ENCODE results near the gene ATXN1L.

The ATXN1L gene

DNA sequence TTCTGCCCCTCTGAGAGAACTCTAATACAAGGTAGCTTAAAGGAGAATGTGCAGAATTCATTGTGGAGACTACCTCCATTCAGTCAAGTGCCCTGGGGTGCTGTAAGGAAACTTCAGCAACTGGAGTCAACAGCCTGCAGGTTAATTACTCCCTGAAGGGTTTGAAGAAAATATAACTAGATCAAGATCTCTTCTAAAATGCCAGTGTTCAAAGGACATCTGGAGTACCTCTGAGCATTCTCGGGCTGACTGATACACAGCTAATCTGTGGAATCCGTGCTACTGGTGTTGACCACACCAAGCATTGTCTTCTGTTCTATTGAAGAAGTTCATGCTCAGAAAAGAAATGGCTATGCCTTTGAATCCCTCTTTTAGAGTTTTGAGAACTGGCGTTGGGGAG is 11.5 kb upstream of the ATXN1L start:
- DNase-seq (ENCODE audit: low spot score), result no peak
- no peaks in the 10 kb centered on the region for H3K27me3 Mint-ChIP-seq (ENCODE audit: low read depth)
- H3K4me1 Mint-ChIP-seq (ENCODE audit: low read depth), result peaks cover 5% of the 10 kb centered on the region
- H3K36me3 Mint-ChIP-seq (ENCODE audit: low read depth), result no peaks in the 10 kb centered on the region
- no peak overlapping the region for H3K4me3 Mint-ChIP-seq
- no peaks in the 10 kb centered on the region for H3K9me3 Mint-ChIP-seq
- H3K27ac Mint-ChIP-seq, result no peak overlapping the region

DNA sequence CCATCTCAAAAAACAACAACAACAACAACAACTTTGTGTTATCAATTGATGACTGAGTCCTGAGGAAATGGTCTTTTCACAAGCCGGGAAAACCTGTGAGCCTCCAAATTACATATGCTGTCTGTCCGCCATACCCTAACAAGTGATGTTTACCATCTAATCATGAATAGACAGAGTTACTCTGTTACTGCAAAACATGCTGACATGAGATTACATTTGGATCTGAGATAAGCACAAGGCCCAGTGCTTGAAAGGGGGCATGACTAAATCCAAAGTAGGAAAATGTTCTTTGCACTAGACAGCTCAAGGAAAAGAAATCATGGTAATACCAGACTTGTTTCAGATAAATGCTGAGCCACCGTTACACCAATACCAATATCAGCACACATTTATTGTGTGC is 8.6 kb upstream of the ATXN1L start:
- peaks cover 7% of the 10 kb centered on the region for H3K4me1 Mint-ChIP-seq (ENCODE audit: low read depth)
- no peak overlapping the region for H3K27ac Mint-ChIP-seq
- no peak overlapping the region for H3K4me3 Mint-ChIP-seq
- H3K9me3 Mint-ChIP-seq, result no peaks in the 10 kb centered on the region
- DNase-seq (ENCODE audit: low spot score), result no peak
- H3K36me3 Mint-ChIP-seq (ENCODE audit: low read depth), result no peaks in the 10 kb centered on the region
- H3K27me3 Mint-ChIP-seq (ENCODE audit: low read depth), result no peaks in the 10 kb centered on the region

DNA sequence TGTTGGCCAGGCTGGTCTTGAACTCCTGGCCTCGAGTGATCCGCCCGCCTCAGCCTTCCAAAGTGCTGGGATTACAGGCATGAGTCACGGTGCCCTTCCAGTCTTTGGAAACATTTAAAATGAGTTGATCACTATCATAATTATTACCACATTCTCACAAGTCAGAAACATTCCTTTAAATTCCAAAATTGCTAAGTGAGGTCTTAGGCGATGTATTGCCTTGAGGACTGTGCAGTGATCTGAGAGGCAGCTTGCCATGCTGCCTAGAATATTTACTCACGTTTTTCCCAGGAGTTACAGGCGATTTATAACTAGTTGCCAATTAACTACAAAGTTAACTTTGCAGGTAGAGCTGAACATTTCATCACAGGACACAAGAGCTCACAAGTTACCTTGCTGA is 5.7 kb upstream of the ATXN1L start:
- H3K36me3 Mint-ChIP-seq (ENCODE audit: low read depth), result no peaks in the 10 kb centered on the region
- no peak overlapping the region for H3K4me3 Mint-ChIP-seq
- H3K9me3 Mint-ChIP-seq, result no peaks in the 10 kb centered on the region
- no peak overlapping the region for H3K27ac Mint-ChIP-seq
- peaks cover 10% of the 10 kb centered on the region for H3K4me1 Mint-ChIP-seq (ENCODE audit: low read depth)
- no peak for DNase-seq (ENCODE audit: low spot score)
- no peaks in the 10 kb centered on the region for H3K27me3 Mint-ChIP-seq (ENCODE audit: low read depth)

DNA sequence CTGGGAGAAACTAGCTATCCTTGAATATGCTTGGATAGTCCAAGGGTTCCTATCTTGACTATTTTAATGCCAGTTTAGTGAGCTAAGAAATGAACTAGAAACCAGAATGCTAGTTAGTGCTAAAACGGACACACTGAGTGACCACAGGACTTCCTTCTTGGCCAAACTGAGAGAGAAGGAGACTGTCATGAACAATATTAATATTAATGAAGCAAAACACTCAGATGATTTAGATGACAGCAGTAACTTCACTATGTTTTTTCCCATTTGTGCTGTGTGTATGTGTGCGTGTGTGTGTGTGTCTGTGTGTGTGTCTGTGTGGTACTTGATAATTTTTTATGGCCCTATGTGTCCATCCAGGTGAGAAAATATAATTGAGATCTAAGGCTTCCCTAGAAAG is 2.2 kb upstream of the ATXN1L start:
- no peak overlapping the region for H3K4me3 Mint-ChIP-seq
- no peaks in the 10 kb centered on the region for H3K27me3 Mint-ChIP-seq (ENCODE audit: low read depth)
- H3K27ac Mint-ChIP-seq, result peak overlapping the region; percentile 64
- H3K36me3 Mint-ChIP-seq (ENCODE audit: low read depth), result peaks cover 7% of the 10 kb centered on the region
- H3K9me3 Mint-ChIP-seq, result no peaks in the 10 kb centered on the region
- peaks cover 37% of the 10 kb centered on the region for H3K4me1 Mint-ChIP-seq (ENCODE audit: low read depth)
- no peak for DNase-seq (ENCODE audit: low spot score)

DNA sequence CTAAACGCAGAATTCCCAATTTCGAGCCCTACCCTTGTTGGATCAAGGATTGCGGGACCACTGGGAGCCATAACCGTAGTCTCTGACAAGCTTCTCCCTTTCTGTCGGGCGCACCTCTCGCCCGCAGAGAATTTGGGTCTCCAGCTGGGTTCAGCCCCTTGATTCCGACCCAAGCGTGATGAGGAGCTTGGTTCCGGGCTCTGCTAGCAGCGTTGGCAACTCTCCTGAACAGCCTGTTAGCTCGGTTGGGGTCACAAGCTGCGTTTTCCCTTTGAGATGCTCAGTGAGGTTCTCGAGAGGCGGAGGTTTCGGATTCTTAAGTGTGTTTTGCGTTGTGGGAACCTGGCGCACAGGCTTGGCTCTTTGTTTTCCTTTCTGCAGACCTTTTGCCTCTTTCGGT is 655 bp downstream of the ATXN1L start:
- peak; percentile 15 for DNase-seq (ENCODE audit: low spot score)
- Mint-ChIP-seq H3K27me3 (ENCODE audit: low read depth) (no peaks in the 10 kb centered on the region), H3K27ac (peak overlapping the region; percentile 89), H3K4me3 (peak overlapping the region; percentile 94), H3K9me3 (no peaks in the 10 kb centered on the region), H3K4me1 (ENCODE audit: low read depth) (peaks cover 38% of the 10 kb centered on the region), H3K36me3 (ENCODE audit: low read depth) (peaks cover 20% of the 10 kb centered on the region)

DNA sequence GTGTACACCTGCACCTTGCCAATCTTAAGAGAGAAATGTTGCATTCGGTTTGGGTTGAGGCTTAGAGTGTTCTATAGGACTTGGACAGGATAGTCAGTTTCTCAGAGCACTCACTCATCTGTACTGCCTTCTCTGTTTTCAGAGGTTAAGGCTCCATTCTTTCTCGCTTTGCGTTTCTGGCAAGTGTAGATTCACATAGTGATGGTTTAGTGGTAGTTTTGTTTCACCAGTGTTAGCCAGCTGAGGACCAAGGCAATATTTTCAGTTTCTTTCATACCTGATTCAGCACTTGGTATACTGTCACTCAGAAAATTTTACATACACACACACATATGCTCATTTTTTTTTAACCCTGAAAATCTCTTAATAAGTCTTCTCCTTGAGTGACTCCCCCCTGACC is 1.3 kb downstream of the ATXN1L start:
- DNase-seq (ENCODE audit: low spot score), result no peak
- Mint-ChIP-seq H3K9me3 (no peaks in the 10 kb centered on the region), H3K4me1 (ENCODE audit: low read depth) (peaks cover 38% of the 10 kb centered on the region), H3K27me3 (ENCODE audit: low read depth) (no peaks in the 10 kb centered on the region), H3K36me3 (ENCODE audit: low read depth) (peaks cover 25% of the 10 kb centered on the region), H3K4me3 (peak overlapping the region; percentile 94), H3K27ac (peak overlapping the region; percentile 89)

DNA sequence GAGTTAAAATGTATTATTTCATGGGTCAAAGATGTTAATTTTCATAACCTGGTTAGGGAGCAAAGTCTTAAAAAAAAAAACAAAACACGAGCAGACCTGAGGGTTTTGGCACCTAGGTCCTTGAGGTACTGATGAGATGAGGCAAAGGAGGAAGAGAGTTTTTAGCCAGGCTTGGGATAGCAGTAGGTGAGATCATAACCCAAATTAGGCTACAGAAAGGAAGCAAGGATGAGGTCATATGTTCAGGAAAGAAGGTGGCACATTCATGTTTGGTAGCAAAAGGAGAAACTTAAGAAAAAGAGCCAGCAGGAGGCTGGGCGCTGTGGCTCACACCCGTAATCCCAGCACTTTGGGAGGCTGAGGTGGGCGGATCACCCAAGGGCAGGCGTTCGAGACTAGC is 2.8 kb downstream of the ATXN1L start:
- Mint-ChIP-seq H3K4me3 (no peak overlapping the region), H3K36me3 (ENCODE audit: low read depth) (peaks cover 27% of the 10 kb centered on the region), H3K27ac (no peak overlapping the region), H3K9me3 (no peaks in the 10 kb centered on the region), H3K4me1 (ENCODE audit: low read depth) (peaks cover 41% of the 10 kb centered on the region), H3K27me3 (ENCODE audit: low read depth) (no peaks in the 10 kb centered on the region)
- DNase-seq (ENCODE audit: low spot score), result no peak

DNA sequence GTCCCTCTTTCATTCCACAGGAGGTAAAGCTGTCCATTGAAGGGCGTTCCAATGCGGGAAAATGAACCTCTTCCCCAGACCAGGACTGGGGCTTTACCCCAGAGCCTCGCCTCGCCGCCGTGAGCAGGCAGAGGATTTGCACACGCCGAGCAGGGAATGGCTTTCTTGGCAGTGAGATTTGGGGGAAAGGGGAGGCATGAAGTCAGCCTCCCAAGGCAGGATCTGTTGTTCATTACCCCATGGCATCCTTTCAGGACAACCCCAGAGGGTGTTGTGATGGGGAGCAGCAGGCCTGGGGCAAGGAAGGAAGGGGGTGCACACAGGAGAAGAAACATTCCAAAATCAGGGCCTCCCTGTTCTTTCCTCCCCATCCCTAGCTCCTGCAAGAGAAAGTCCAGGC is 6.0 kb downstream of the ATXN1L start:
- no peaks in the 10 kb centered on the region for H3K9me3 Mint-ChIP-seq
- H3K36me3 Mint-ChIP-seq (ENCODE audit: low read depth), result peaks cover 37% of the 10 kb centered on the region
- peaks cover 49% of the 10 kb centered on the region for H3K4me1 Mint-ChIP-seq (ENCODE audit: low read depth)
- H3K27ac Mint-ChIP-seq, result no peak overlapping the region
- no peak for DNase-seq (ENCODE audit: low spot score)
- H3K4me3 Mint-ChIP-seq, result no peak overlapping the region
- H3K27me3 Mint-ChIP-seq (ENCODE audit: low read depth), result no peaks in the 10 kb centered on the region

DNA sequence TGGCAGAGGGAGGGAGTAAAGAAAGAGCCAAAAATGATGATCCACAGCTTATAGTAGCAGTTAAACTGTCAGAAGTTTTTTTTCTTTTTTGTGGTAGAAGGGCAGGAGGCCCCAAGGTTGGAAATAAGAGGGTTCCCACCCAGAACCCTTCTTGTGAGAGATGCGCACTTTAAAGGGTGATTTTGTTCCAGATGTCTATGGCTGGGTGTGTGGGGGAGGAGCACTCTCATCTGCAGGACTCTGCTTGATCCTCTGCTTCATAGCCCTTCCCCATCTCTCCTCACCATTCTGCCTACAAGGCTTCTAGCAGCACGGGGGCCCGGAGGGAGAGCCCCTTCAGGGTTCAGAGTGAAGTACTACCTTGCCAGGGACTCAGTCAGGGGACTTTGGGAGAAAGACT is 6.4 kb downstream of the ATXN1L start:
- Mint-ChIP-seq H3K36me3 (ENCODE audit: low read depth) (peaks cover 37% of the 10 kb centered on the region), H3K4me1 (ENCODE audit: low read depth) (peaks cover 45% of the 10 kb centered on the region), H3K4me3 (no peak overlapping the region), H3K27me3 (ENCODE audit: low read depth) (no peaks in the 10 kb centered on the region), H3K9me3 (no peaks in the 10 kb centered on the region), H3K27ac (no peak overlapping the region)
- DNase-seq (ENCODE audit: low spot score), result no peak

DNA sequence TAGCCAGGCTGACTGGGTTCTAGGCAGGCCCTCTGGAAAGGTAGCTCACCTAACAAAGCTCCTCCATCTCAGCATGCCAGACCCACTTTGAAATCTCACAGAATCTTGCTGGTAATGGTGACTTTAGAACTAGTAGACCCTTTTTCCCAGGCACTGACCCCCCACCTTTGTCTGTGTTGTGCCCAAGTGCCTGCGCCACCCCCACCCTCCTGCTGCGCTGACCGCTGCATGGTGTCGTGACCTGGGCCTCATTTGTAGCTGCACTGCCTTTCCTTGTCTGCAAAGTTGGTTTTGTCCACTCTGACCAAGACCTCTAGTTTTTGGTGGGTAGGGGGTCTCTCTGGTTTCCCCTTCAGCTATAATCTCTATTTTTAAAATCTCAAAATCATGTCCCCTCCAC is 6.8 kb downstream of the ATXN1L start:
- DNase-seq (ENCODE audit: low spot score), result no peak
- Mint-ChIP-seq H3K9me3 (no peaks in the 10 kb centered on the region), H3K27me3 (ENCODE audit: low read depth) (no peaks in the 10 kb centered on the region), H3K4me1 (ENCODE audit: low read depth) (peaks cover 41% of the 10 kb centered on the region), H3K36me3 (ENCODE audit: low read depth) (peaks cover 37% of the 10 kb centered on the region), H3K27ac (no peak overlapping the region), H3K4me3 (no peak overlapping the region)

DNA sequence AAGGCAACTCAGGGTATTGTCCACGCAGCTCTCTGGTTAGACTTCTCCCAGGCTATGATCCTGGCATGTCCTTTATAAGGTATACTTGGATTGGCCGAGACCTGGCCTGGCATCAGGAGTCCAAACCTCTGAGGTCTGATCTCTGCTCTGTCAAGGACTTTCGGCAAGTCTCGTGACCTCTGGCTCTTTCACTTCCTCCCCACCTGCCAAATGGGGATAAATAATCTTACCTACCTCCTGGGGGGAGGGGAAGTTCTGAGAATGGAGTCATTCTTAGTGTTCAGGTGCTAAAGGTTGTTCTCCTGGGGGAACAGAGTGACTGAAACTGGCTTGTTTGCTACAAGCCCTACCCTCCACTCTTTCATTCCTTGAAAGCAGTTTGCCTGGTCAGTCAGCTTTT is 7.6 kb downstream of the ATXN1L start:
- H3K9me3 Mint-ChIP-seq, result no peaks in the 10 kb centered on the region
- no peak for DNase-seq (ENCODE audit: low spot score)
- no peak overlapping the region for H3K4me3 Mint-ChIP-seq
- H3K4me1 Mint-ChIP-seq (ENCODE audit: low read depth), result peaks cover 34% of the 10 kb centered on the region
- H3K36me3 Mint-ChIP-seq (ENCODE audit: low read depth), result peaks cover 32% of the 10 kb centered on the region
- no peak overlapping the region for H3K27ac Mint-ChIP-seq
- H3K27me3 Mint-ChIP-seq (ENCODE audit: low read depth), result no peaks in the 10 kb centered on the region

DNA sequence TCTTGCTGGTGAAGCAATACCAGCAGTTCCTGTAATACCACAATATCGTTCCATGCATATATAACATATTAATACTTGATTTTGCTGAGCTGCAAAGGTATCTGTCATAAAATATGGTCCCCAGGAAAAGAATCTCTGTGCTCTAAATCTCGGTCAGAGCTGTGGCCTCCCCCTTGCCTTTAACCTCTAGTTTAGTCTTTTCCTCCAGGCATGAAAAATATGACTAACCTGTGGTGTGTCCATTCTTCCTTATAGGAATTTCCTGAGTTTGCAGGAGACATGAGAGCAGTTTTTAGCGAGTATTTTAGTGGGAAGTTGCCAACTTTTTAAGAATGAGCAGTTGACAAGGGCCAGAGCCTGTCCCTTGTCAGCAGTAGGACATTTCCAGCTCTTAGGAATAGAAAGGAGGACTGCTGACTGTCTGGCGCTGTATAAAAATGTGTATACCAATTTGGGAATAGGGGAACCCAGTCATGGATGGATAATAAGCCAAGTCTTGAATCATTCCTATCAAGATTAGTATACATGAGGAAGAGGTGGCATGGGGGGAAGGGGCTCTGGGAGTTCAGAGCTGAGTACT is 8.7 kb downstream of the ATXN1L start:
- Mint-ChIP-seq H3K27ac (no peak overlapping the region), H3K4me1 (ENCODE audit: low read depth) (peaks cover 32% of the 10 kb centered on the region), H3K36me3 (ENCODE audit: low read depth) (peaks cover 35% of the 10 kb centered on the region), H3K9me3 (no peaks in the 10 kb centered on the region), H3K27me3 (ENCODE audit: low read depth) (no peaks in the 10 kb centered on the region), H3K4me3 (no peak overlapping the region)
- DNase-seq (ENCODE audit: low spot score), result no peak

DNA sequence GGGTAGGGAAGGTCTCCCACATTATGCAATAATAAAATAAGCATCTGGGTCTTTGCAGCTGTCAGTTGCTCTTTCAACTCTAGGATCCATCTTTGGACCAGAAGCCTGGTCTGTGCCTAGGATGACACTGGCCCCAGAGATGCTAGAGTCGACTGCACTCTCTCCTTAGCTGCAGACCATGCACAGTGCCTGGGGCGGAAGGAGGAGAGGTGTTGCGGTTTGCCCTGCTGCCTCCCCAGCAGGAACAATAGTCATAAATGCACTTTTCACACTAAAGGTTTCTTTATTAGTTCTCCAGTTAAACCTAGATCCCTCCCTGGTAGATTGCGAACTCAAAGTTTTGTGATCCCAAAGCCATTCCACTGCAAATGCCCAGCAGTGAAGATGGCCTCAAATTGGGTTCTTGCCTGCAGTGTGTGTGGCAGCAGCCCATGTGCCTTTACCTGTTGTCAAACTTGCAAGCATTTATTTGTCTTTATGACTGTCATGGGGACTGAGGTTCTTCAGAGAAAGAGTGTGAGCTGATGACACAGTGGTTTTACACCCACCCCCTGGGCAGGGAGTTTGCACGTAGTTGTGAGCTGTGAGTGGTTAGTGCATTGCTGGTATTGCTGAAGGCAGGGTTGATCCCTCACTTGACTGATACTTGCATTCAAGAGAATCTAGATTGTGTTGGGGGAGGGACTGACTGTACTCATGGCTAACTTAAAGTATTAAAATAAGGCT is 10.3 kb downstream of the ATXN1L start:
- no peaks in the 10 kb centered on the region for H3K27me3 Mint-ChIP-seq (ENCODE audit: low read depth)
- no peaks in the 10 kb centered on the region for H3K9me3 Mint-ChIP-seq
- H3K4me3 Mint-ChIP-seq, result no peak overlapping the region
- peaks cover 27% of the 10 kb centered on the region for H3K36me3 Mint-ChIP-seq (ENCODE audit: low read depth)
- peaks cover 32% of the 10 kb centered on the region for H3K4me1 Mint-ChIP-seq (ENCODE audit: low read depth)
- DNase-seq (ENCODE audit: low spot score), result peak; percentile 25
- H3K27ac Mint-ChIP-seq, result peak overlapping the region; percentile 69

DNA sequence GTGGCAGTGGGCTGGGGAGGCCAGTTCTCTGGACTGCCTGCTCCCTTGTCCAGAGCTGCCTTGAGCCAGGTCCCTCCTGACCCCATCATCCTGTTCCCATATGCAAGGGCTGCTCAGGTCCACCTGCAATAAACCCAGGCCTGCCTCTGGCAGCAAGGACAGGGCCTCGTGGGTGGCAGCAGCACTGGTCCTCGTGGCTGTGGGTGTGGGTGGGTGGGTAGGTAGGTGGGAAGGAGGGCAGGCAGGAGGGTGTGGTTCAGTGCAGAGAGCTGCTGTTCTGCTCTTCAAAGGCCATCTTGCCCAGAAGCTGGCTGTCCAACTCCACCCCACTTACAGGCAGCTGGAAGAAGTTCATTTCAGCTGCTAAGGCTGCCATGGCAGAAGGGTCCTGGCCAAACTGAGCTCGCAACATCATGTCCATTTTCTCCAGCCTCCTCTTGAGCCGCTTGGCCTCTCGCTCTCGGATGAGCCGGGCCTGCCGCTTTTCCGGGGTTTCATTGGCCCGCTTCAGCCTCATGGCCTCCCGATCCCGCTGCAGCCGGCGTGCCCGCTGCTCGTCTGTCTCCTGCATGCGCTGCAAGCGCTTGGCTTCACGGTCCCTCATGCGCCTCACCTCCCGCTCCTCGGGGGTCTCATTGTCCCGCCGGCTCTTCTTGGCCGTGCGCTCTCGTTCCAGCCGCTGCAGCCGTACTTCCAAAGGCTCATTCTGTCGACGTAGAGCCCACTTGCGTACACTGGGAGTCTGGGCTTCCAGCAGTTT is 14.2 kb downstream of the ATXN1L start:
- H3K27me3 Mint-ChIP-seq (ENCODE audit: low read depth), result no peaks in the 10 kb centered on the region
- H3K36me3 Mint-ChIP-seq (ENCODE audit: low read depth), result peaks cover 10% of the 10 kb centered on the region
- peaks cover 12% of the 10 kb centered on the region for H3K4me1 Mint-ChIP-seq (ENCODE audit: low read depth)
- H3K27ac Mint-ChIP-seq, result no peak overlapping the region
- no peaks in the 10 kb centered on the region for H3K9me3 Mint-ChIP-seq
- no peak for DNase-seq (ENCODE audit: low spot score)
- H3K4me3 Mint-ChIP-seq, result no peak overlapping the region
